HCT116 (cell line): ENCODE results near the gene RAPGEF1. TPM values are rescaled to one million over a fixed set of nuclear protein-coding genes. Genes with fewer than 3 reads are reported as not detected.

Experiments used
- ATAC-seq: fragments of 200-7000 bp; cut with Tn5 transposase; 2 replicates; pipeline ENCODE4 v1.9.1; 2020; ENCODE audit warnings: mild to moderate bottlenecking, moderate library complexity
- BruUV-seq: library from RNA; stranded (reverse); fragments of 400-500 nt; replicated peaks from 2 replicates; lab custom pipeline; 2021; lab: Mats Ljungman, UMichigan
- CTCF ChIA-PET: fragments of 300-600 bp; sonication (Branson Sonifier 250); formaldehyde crosslinking; loops from one replicate; lab custom pipeline; 2021; ENCODE audit warnings: antibody characterized with exemption; lab: Charles Lee
- POLR2A ChIA-PET: fragments of 300-600, 350-600 bp; sonication (Branson Sonifier 250); formaldehyde crosslinking; loops from one replicate; lab custom pipeline; 2021; ENCODE audit warnings: antibody characterized with exemption; lab: Charles Lee
- RAD21 ChIA-PET, 2 experiments: fragments of 300-600 bp; sonication (Branson Sonifier 250); formaldehyde crosslinking; loops; one replicate each; lab custom pipeline; 2023; ENCODE audit warnings: low total read pairs in 2 of 2; ENCODE audit not compliant: uncharacterized antibody in 2 of 2, unreplicated experiment in 2 of 2, low non-redundant PET in 1 of 2; lab: Charles Lee
- DNase-seq: peaks from one replicate; pipeline ENCODE4 v3.0.0-alpha.2; 2010; ENCODE audit warnings: low read depth, low spot score
- H2AFZ ChIP-seq: fragments of 200-600 bp; shearing (Covaris generic), sonication (generic); 2 replicates; pipeline ENCODE4 v1.6.1; 2017; ENCODE audit warnings: low read depth, mixed run types, mixed read lengths, antibody characterized with exemption, low read length; ENCODE audit not compliant: poor library complexity, severe bottlenecking
- H3K27ac ChIP-seq: 2 replicates; pipeline ENCODE4 v1.5.1; 2012; ENCODE audit warnings: low read depth, low read length
- H3K27me3 ChIP-seq: fragments of 200-600 bp; sonication (generic); 2 replicates; pipeline ENCODE4 v1.6.1; 2016; ENCODE audit warnings: mixed run types, low read length, mixed read lengths; ENCODE audit not compliant: insufficient read depth
- H3K36me3 ChIP-seq, 2 experiments: fragments of 200-500 bp in 1 of 2; fragments of 200-600 bp in 1 of 2; sonication (Bioruptor generic) in 1 of 2; sonication (generic) in 1 of 2; 2 replicates each; pipeline versions ENCODE4 v1.5.1 to v1.6.1; 2014 to 2016; ENCODE audit warnings: low read length in 2 of 2, inconsistent platforms in 1 of 2, mixed read lengths in 1 of 2, mixed run types in 1 of 2; ENCODE audit not compliant: insufficient read depth in 2 of 2, control insufficient read depth in 1 of 2
- H3K4me1 ChIP-seq, 2 experiments: fragments of 200-600 bp in 1 of 2; sonication (generic) in 1 of 2; 2 replicates each; pipeline versions ENCODE4 v1.5.1 to v1.6.1; 2012 to 2017; ENCODE audit warnings: low read length in 2 of 2, inconsistent platforms in 1 of 2, mild to moderate bottlenecking in 1 of 2, mixed read lengths in 1 of 2, mixed run types in 1 of 2, moderate library complexity in 1 of 2; ENCODE audit not compliant: insufficient read depth in 2 of 2, control insufficient read depth in 1 of 2
- H3K4me2 ChIP-seq: fragments of 200-600 bp; sonication (generic); 2 replicates; pipeline ENCODE4 v1.6.1; 2017; ENCODE audit warnings: mixed run types, low read length, mixed read lengths
- H3K4me3 ChIP-seq, 2 experiments: fragments of 200-600 bp in 1 of 2; sonication (generic) in 1 of 2; replicated peaks in 1 of 2; 2 replicates each; pipeline ENCODE4 v1.5.1; 2011 to 2016; ENCODE audit warnings: low read length in 2 of 2, control low read depth in 1 of 2, low read depth in 1 of 2, mild to moderate bottlenecking in 1 of 2, mixed read lengths in 1 of 2, mixed run types in 1 of 2
- H3K79me2 ChIP-seq: fragments of 200-600 bp; sonication (generic); 2 replicates; pipeline ENCODE4 v1.6.1; 2017; ENCODE audit warnings: mild to moderate bottlenecking, mixed run types, low read length, moderate library complexity, mixed read lengths; ENCODE audit not compliant: insufficient read depth
- H3K9ac ChIP-seq: fragments of 200-600 bp; sonication (generic); 2 replicates; pipeline ENCODE4 v1.6.1; 2016; ENCODE audit warnings: low read length, mixed read lengths
- H3K9me2 ChIP-seq: fragments of 200-600 bp; sonication (generic), shearing (Covaris generic); 2 replicates; pipeline ENCODE4 v1.6.1; 2017; ENCODE audit warnings: mixed run types, mild to moderate bottlenecking, moderate library complexity; ENCODE audit not compliant: insufficient read depth
- H3K9me3 ChIP-seq, 2 experiments: fragments of 200-500 bp in 1 of 2; fragments of 200-600 bp in 1 of 2; sonication (Bioruptor generic) in 1 of 2; sonication (generic) in 1 of 2; 2 replicates each; pipeline ENCODE4 v1.6.1; 2014 to 2017; ENCODE audit warnings: low read length in 2 of 2, mixed read lengths in 2 of 2, inconsistent platforms in 1 of 2, low read depth in 1 of 2, mild to moderate bottlenecking in 1 of 2, mixed run types in 1 of 2, moderate library complexity in 1 of 2; ENCODE audit not compliant: control insufficient read depth in 1 of 2, insufficient read depth in 1 of 2
- H4K20me1 ChIP-seq: fragments of 200-600 bp; sonication (generic), shearing (Covaris generic); 2 replicates; pipeline ENCODE4 v1.6.1; 2017; ENCODE audit warnings: mixed run types, mild to moderate bottlenecking, moderate library complexity; ENCODE audit not compliant: insufficient read depth
- CTCF ChIP-seq, 3 experiments: fragments of 200-600 bp in 1 of 3; sonication (generic) in 1 of 3; IDR thresholded peaks in 2 of 3; conservative IDR thresholded peaks in 1 of 3; 2 replicates each; pipeline ENCODE4 v1.5.1; 2012 to 2017; ENCODE audit warnings: low read depth in 2 of 3, low read length in 2 of 3, antibody characterized with exemption in 1 of 3, borderline replicate concordance in 1 of 3, control low read depth in 1 of 3, mild to moderate bottlenecking in 1 of 3, mixed read lengths in 1 of 3, mixed run types in 1 of 3, moderate library complexity in 1 of 3; ENCODE audit not compliant: insufficient read depth in 1 of 3
- EGR1 ChIP-seq: IDR thresholded peaks from 2 replicates; pipeline ENCODE4 v1.6.1; 2012; ENCODE audit warnings: low read depth
- FOSL1 ChIP-seq: IDR thresholded peaks from 2 replicates; pipeline ENCODE4 v1.6.1; 2012; ENCODE audit warnings: low read depth
- JUND ChIP-seq: IDR thresholded peaks from 2 replicates; pipeline ENCODE4 v1.6.1; 2012
- MAX ChIP-seq: IDR thresholded peaks from 2 replicates; pipeline ENCODE4 v1.6.1; 2012
- POLR2AphosphoS5 ChIP-seq: IDR thresholded peaks from 2 replicates; pipeline ENCODE4 v1.6.1; 2011; ENCODE audit warnings: mild to moderate bottlenecking, low read depth, low read length, moderate library complexity
- RAD21 ChIP-seq: IDR thresholded peaks from 2 replicates; pipeline ENCODE4 v1.6.1; 2012; ENCODE audit warnings: low read depth, mild to moderate bottlenecking
- REST ChIP-seq: IDR thresholded peaks from 2 replicates; pipeline ENCODE4 v1.6.1; 2012; ENCODE audit warnings: low read depth
- SRF ChIP-seq: IDR thresholded peaks from 2 replicates; pipeline ENCODE4 v1.6.1; 2012; ENCODE audit warnings: low read depth
- TCF7L2 ChIP-seq: IDR thresholded peaks from 2 replicates; pipeline ENCODE4 v1.7.0; 2011; ENCODE audit warnings: borderline replicate concordance, inconsistent platforms; ENCODE audit not compliant: insufficient read depth, insufficient read length; ENCODE audit errors: extremely low read depth
- ZNF274 ChIP-seq: fragments of 200-500 bp; sonication (Bioruptor generic); IDR thresholded peaks from 2 replicates; pipeline ENCODE4 v1.6.1; 2014; ENCODE audit warnings: mild to moderate bottlenecking, low read depth, low read length, inconsistent platforms
- intact Hi-C: fragments of 100-400 bp; cut with micrococcal nuclease; formaldehyde crosslinking; loops from 2 replicates; pipeline ENCODE4 v1.10.0; 2022
- total RNA-seq: library from RNA; stranded (reverse); gene quantifications from one replicate; pipeline ENCODE4 v1.2.1, GENCODE V29; 2021; ENCODE audit not compliant: unreplicated experiment

The RAPGEF1 gene
- total RNA-seq, 1 experiment from 2014 or later, result 43.0 TPM

GRCh38 chr9:131640438-131641137, 99.3 kb downstream of the RAPGEF1 start (continued):
- TF ChIP-seq REST (no peak), CTCF (IDR thresholded peaks at IDR 0.05 in 2 of 3, conservative IDR thresholded peaks at IDR 0.05 in 1 of 3; ENCODE audit: borderline replicate concordance in 1 of 3, insufficient read depth in 1 of 3, low read depth in 2 of 3, low read length in 2 of 3) (no peak), POLR2AphosphoS5 (no peak)

GRCh38 chr9:131639769-131640437, 100.0 kb downstream of the RAPGEF1 start:
- POLR2A ChIA-PET, result no interaction called here
- Histone ChIP-seq H3K4me1 (peaks cover 10 to 25% of the 10 kb centered on the region in 2 experiments), H3K4me3 (no peak overlapping the region), H3K9me2 (no peaks in the 10 kb centered on the region), H2AFZ (no peak overlapping the region), H3K4me2 (no peak overlapping the region), H3K27me3 (no peaks in the 10 kb centered on the region), H3K79me2 (no peaks in the 10 kb centered on the region), H3K27ac (no peak overlapping the region), H4K20me1 (no peaks in the 10 kb centered on the region), H3K36me3 (no peaks in the 10 kb centered on the region; a peak in 1 of 4 replicates), H3K9me3 (no peaks in the 10 kb centered on the region), H3K9ac (no peak overlapping the region)
- DNase-seq (no peak), ATAC-seq (no peak)
- intact Hi-C loops, result no loop called here
- CTCF ChIA-PET, result no interaction called here
- RAD21 ChIA-PET, result no interaction called here
- no TSS peak for BruUV-seq
- TF ChIP-seq ZNF274 (no peak), MAX (no peak), JUND (no peak), EGR1 (no peak), RAD21 (no peak), CTCF (IDR thresholded peaks at IDR 0.05 in 2 of 3, conservative IDR thresholded peaks at IDR 0.05 in 1 of 3; ENCODE audit: borderline replicate concordance in 1 of 3, insufficient read depth in 1 of 3, low read depth in 2 of 3, low read length in 2 of 3) (no peak), FOSL1 (no peak), TCF7L2 (no peak), SRF (no peak)
